ENCODE data around the gene GRAMD2A.

GRCh38 chr15:72180761-72181324, 16.7 kb downstream of the GRAMD2A start:
- TF ChIP-seq POLR2A (IDR thresholded peaks at IDR 0.05): no peak
- TF ChIP-seq CTCF (IDR thresholded peaks at IDR 0.05): no peak
- TF ChIP-seq POLR2AphosphoS5 (IDR thresholded peaks at IDR 0.05): no peak
- no peak for TF ChIP-seq EP300 (IDR thresholded peaks at IDR 0.05)

Measured in upper lobe of left lung (tissue), 4 donors.